ENCODE results near the gene HNRNPH2.

DNA sequence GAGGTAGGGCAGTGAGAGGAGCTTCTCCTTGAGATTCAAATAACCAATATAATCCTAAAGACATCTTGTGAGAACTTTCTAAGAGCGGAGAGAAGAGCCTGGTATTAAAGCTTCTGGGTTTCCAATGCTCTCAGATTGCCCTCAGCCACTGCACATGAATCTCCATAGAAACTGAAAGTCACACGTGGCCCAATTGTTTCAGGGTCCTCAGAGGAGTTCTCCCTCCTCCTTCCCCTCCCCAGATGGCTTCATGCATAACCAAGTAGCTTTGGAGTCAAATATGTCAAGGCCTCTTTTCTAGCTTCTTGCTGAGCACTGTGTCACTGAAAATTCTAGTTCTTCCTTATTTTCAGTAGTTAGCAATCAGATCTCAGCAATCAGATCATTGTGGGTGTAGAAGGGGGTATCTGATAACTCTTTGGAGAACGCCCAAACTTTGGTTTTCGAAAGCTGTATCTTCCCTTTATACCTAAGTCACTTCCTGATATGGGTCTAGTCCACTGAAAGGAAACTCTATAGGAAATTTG, 24.3 kb upstream of the HNRNPH2 start:
- TF ChIP-seq, protein P1, sequence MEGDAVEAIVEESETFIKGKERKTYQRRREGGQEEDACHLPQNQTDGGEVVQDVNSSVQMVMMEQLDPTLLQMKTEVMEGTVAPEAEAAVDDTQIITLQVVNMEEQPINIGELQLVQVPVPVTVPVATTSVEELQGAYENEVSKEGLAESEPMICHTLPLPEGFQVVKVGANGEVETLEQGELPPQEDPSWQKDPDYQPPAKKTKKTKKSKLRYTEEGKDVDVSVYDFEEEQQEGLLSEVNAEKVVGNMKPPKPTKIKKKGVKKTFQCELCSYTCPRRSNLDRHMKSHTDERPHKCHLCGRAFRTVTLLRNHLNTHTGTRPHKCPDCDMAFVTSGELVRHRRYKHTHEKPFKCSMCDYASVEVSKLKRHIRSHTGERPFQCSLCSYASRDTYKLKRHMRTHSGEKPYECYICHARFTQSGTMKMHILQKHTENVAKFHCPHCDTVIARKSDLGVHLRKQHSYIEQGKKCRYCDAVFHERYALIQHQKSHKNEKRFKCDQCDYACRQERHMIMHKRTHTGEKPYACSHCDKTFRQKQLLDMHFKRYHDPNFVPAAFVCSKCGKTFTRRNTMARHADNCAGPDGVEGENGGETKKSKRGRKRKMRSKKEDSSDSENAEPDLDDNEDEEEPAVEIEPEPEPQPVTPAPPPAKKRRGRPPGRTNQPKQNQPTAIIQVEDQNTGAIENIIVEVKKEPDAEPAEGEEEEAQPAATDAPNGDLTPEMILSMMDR (IDR thresholded peaks at IDR 0.05; ENCODE audit: low read length): no peak
- TF ChIP-seq EZH2 (optimal IDR thresholded peaks at IDR 0.05; ENCODE audit: low read depth, low read length): no peak
- TF ChIP-seq EZH2phosphoT487 (IDR thresholded peaks at IDR 0.05; ENCODE audit: low read length): no peak

All from MM.1S (cell line).